NCI-H1105 treated with DMSO at 0.1 percent for 48 hours (cell line): ENCODE data around the gene ANHX.
A peak's percentile ranks its signal among the peaks of the same experiment; 100 is the strongest.

ENCODE experiments used
- DNase-seq: peaks from one replicate; lab custom pipeline; 2025; lab: John Stamatoyannopoulos, UW

Gene ANHX

GRCh38 chr12:133202493-133203343 is 33.0 kb downstream of the ANHX start:
- peak; percentile 9 for DNase-seq

GRCh38 chr12:133201888-133202287 is 33.8 kb downstream of the ANHX start:
- no peak for DNase-seq

GRCh38 chr12:133192847-133193246 is 42.8 kb downstream of the ANHX start:
- no peak for DNase-seq

- DNase-seq: no peak
These were observed 45.5 kb downstream of the ANHX start for GRCh38 chr12:133190176-133190575.

GRCh38 chr12:133181238-133181959 is 54.3 kb downstream of the ANHX start, which contains the start of gene ZNF268:
Gene ZNF268 (plus strand): TSS chr12:133181495. CDS start chr12:133181998, 503 bp downstream.
- peak; percentile 92 for DNase-seq

GRCh38 chr12:133180669-133181068 is 55.0 kb downstream of the ANHX start:
- no peak for DNase-seq

GRCh38 chr12:133174901-133175300 is 60.8 kb downstream of the ANHX start:
- no peak for DNase-seq

- no peak for DNase-seq
These were observed 63.2 kb downstream of the ANHX start for GRCh38 chr12:133172491-133172890.
